Gastroesophageal sphincter (tissue), 4 donors: ENCODE data around the gene TMEM272. TPM values are rescaled to one million over a fixed set of nuclear protein-coding genes. Genes with fewer than 3 reads are reported as not detected.
A peak's percentile ranks its signal among the peaks of the same experiment; 100 is the strongest.

Experiments used
- ATAC-seq: fragments of 150-250 bp; one replicate; pipeline ENCODE4 v1.9.1; 2016; ENCODE audit warnings: mild to moderate bottlenecking, moderate library complexity
- H3K27ac ChIP-seq, 4 donors: fragments of 200-600 bp; sonication (generic) in 3 of 4; 1 replicate in 3 of 4; 2 replicates in 1 of 4; pipeline ENCODE4 v1.5.1; 2016 to 2019
- H3K27me3 ChIP-seq: fragments of 200-600 bp; sonication (generic); one replicate; pipeline ENCODE4 v1.5.1; 2019
- H3K36me3 ChIP-seq, 2 donors: fragments of 200-600 bp; sonication (generic); one replicate each; pipeline ENCODE4 v1.5.1; 2019; ENCODE audit warnings: control low read depth in 1 of 2
- H3K4me1 ChIP-seq, 3 donors: fragments of 200-600 bp; sonication (generic); 1 replicate in 2 of 3; 2 replicates in 1 of 3; pipeline ENCODE4 v1.5.1; 2016 to 2019; ENCODE audit warnings: control low read depth in 2 of 3
- H3K4me3 ChIP-seq, 2 donors: fragments of 200-600 bp; sonication (generic); one replicate each; pipeline ENCODE4 v1.5.1; 2019; ENCODE audit warnings: mild to moderate bottlenecking in 1 of 2, moderate library complexity in 1 of 2
- H3K9me3 ChIP-seq, 3 donors: fragments of 200-600 bp; sonication (generic); one replicate each; pipeline ENCODE4 v1.5.1; 2017 to 2019; ENCODE audit warnings: control low read depth in 2 of 3
- CTCF ChIP-seq, 4 experiments: fragments of 200-600 bp in 2 of 4; fragments of 450-650 bp in 2 of 4; sonication (generic) in 1 of 4; IDR thresholded peaks; one replicate each; pipeline ENCODE4 v1.5.1; 2017 to 2019; ENCODE audit warnings: antibody characterized with exemption in 4 of 4, mild to moderate bottlenecking in 2 of 4, moderate library complexity in 2 of 4
- EP300 ChIP-seq: sonication (generic); formaldehyde crosslinking; IDR thresholded peaks from one replicate; pipeline ENCODE4 v1.6.1; 2017; ENCODE audit warnings: antibody characterized with exemption, mild to moderate bottlenecking
- POLR2A ChIP-seq, 2 donors: fragments of 450-650 bp; IDR thresholded peaks; one replicate each; pipeline ENCODE4 v1.6.1; 2017; ENCODE audit warnings: antibody characterized with exemption in 2 of 2, mild to moderate bottlenecking in 2 of 2, moderate library complexity in 1 of 2
- POLR2AphosphoS5 ChIP-seq: sonication (generic); formaldehyde crosslinking; IDR thresholded peaks from one replicate; pipeline ENCODE4 v1.6.1; 2017; ENCODE audit warnings: antibody characterized with exemption
- WGBS, 2 donors: methylation state at CpG; one replicate each; pipeline ENCODE4 v1.1.5; 2018; ENCODE audit warnings: low coverage in 1 of 2; 5-methylcytosine and 5-hydroxymethylcytosine counted together
- total RNA-seq, 4 donors: library from RNA; depleted of rRNA; stranded (reverse); fragments of >200 nt; gene quantifications; one replicate each; pipeline ENCODE4 v1.1.0, GENCODE V29; 2016

Gene TMEM272
- total RNA-seq, 4 donors from 2014 or later, result 0.13 to 0.15 TPM; not detected in 2

- Histone ChIP-seq H3K9me3 (no peaks in the 10 kb centered on the region), H3K27ac (peak overlapping the region in 1 of 4 donors; percentile 32), H3K4me3 (no peak overlapping the region), H3K4me1 (peaks cover 0 to 17% (median 3%) of the 10 kb centered on the region in 3 donors), H3K36me3 (no peaks in the 10 kb centered on the region), H3K27me3 (no peaks in the 10 kb centered on the region)
- no peak for TF ChIP-seq EP300
- no peak for TF ChIP-seq POLR2A (IDR thresholded peaks at IDR 0.05)
- TF ChIP-seq CTCF (IDR thresholded peaks at IDR 0.05), result no peak
- TF ChIP-seq POLR2AphosphoS5, result no peak
- no peak for ATAC-seq
- 70 to 84% methylated on average over 2 to 3 of the region's 3 CpGs for WGBS, 2 donors
Observed at GRCh38 chr13:51819544-51819943, 25.4 kb downstream of the TMEM272 start.

GRCh38 chr13:51818781-51819511 lies 26.0 kb downstream of the TMEM272 start:
- TF ChIP-seq POLR2A (IDR thresholded peaks at IDR 0.05) (no peak), CTCF (IDR thresholded peaks at IDR 0.05) (no peak)
- Histone ChIP-seq H3K27me3 (no peaks in the 10 kb centered on the region), H3K36me3 (no peaks in the 10 kb centered on the region), H3K9me3 (no peaks in the 10 kb centered on the region), H3K4me1 (peaks cover 0 to 17% (median 3%) of the 10 kb centered on the region in 3 donors), H3K4me3 (no peak overlapping the region), H3K27ac (peak overlapping the region in 1 of 4 donors; percentile 32)
- peak; percentile 56 for ATAC-seq
- WGBS, 2 donors, result 53 to 68% methylated on average over 6 to 7 of the region's 9 CpGs

- Histone ChIP-seq H3K27me3 (no peaks in the 10 kb centered on the region), H3K36me3 (no peaks in the 10 kb centered on the region), H3K4me3 (no peak overlapping the region), H3K9me3 (no peaks in the 10 kb centered on the region), H3K27ac (no peak overlapping the region), H3K4me1 (peaks cover 0 to 17% (median 3%) of the 10 kb centered on the region in 3 donors)
- no peak for ATAC-seq
- TF ChIP-seq EP300, result no peak
- no peak for TF ChIP-seq CTCF (IDR thresholded peaks at IDR 0.05)
- TF ChIP-seq POLR2AphosphoS5, result no peak
- no peak for TF ChIP-seq POLR2A (IDR thresholded peaks at IDR 0.05)
- 93 to 97% methylated on average over 3 to 4 of the region's 4 CpGs for WGBS, 2 donors
Observed at GRCh38 chr13:51818276-51818675, 26.7 kb downstream of the TMEM272 start.

- no peaks in the 10 kb centered on the region for H3K27me3 ChIP-seq
- peaks cover 0 to 17% (median 3%) of the 10 kb centered on the region in 3 donors for H3K4me1 ChIP-seq
- no peaks in the 10 kb centered on the region for H3K36me3 ChIP-seq
- 83 to 88% methylated on average over 2 to 3 of the region's 8 CpGs for WGBS, 2 donors
- no peak overlapping the region for H3K4me3 ChIP-seq
- no peak for ATAC-seq
- TF ChIP-seq CTCF (IDR thresholded peaks at IDR 0.05) (no peak), EP300 (no peak), POLR2A (IDR thresholded peaks at IDR 0.05) (no peak)
- H3K27ac ChIP-seq, result no peak overlapping the region
- H3K9me3 ChIP-seq, result no peaks in the 10 kb centered on the region
Observed at GRCh38 chr13:51817717-51818116, 27.3 kb downstream of the TMEM272 start.

- no peak overlapping the region for H3K27ac ChIP-seq
- no peak for TF ChIP-seq POLR2A (IDR thresholded peaks at IDR 0.05)
- no peak for TF ChIP-seq EP300
- no peak for TF ChIP-seq POLR2AphosphoS5
- TF ChIP-seq CTCF (IDR thresholded peaks at IDR 0.05), result no peak
- no peaks in the 10 kb centered on the region for H3K36me3 ChIP-seq
- no peaks in the 10 kb centered on the region for H3K9me3 ChIP-seq
- 60 to 64% methylated on average over 8 to 12 of the region's 19 CpGs for WGBS, 2 donors
- H3K4me3 ChIP-seq, result no peak overlapping the region
- H3K4me1 ChIP-seq, result peaks cover 0 to 17% (median 3%) of the 10 kb centered on the region in 3 donors
- no peak for ATAC-seq
- H3K27me3 ChIP-seq, result no peaks in the 10 kb centered on the region
Observed at GRCh38 chr13:51816604-51817249, 28.2 kb downstream of the TMEM272 start.
